GM12874 (cell line): ENCODE data around the gene AMOTL2.

Experiments
- CTCF ChIP-seq: IDR thresholded peaks from 2 replicates; pipeline ENCODE4 v1.5.1; 2011; ENCODE audit warnings: low read depth, mild to moderate bottlenecking, control low read depth, low read length, moderate library complexity; ENCODE audit not compliant: insufficient read depth

Gene AMOTL2

GRCh38 chr3:134328846-134329245, 45.4 kb downstream of the AMOTL2 start:
- TF ChIP-seq CTCF, result no peak

GRCh38 chr3:134328147-134328591, 46.1 kb downstream of the AMOTL2 start:
- no peak for TF ChIP-seq CTCF

- no peak for TF ChIP-seq CTCF
Observed at GRCh38 chr3:134327594-134327975, 46.7 kb downstream of the AMOTL2 start.

GRCh38 chr3:134326760-134327593, 47.3 kb downstream of the AMOTL2 start:
- no peak for TF ChIP-seq CTCF

GRCh38 chr3:134326126-134326525, 48.1 kb downstream of the AMOTL2 start:
- TF ChIP-seq CTCF, result no peak

GRCh38 chr3:134325706-134326105, 48.5 kb downstream of the AMOTL2 start:
- TF ChIP-seq CTCF, result no peak

- no peak for TF ChIP-seq CTCF
Observed at GRCh38 chr3:134325061-134325705, 49.1 kb downstream of the AMOTL2 start.
